DND-41 (cell line): ENCODE measurements around the gene ACSM6.

Experiments
- ATAC-seq: fragments of 200-7000 bp; cut with Tn5 transposase; 3 replicates; pipeline ENCODE4 v1.9.1; 2021; ENCODE audit warnings: low read depth; ENCODE audit not compliant: insufficient read depth
- DNase-seq: peaks from one replicate; pipeline ENCODE4 v3.0.0-alpha.2; 2020
- H2AFZ ChIP-seq: 2 replicates; pipeline ENCODE4 v1.6.0; 2012; ENCODE audit warnings: low read depth, low read length
- H3K27ac ChIP-seq: 2 replicates; pipeline ENCODE4 v1.5.1; 2012; ENCODE audit warnings: low read length, inconsistent platforms
- H3K27me3 ChIP-seq: fragments of 200-600 bp; sonication (generic); 2 replicates; pipeline ENCODE4 v1.6.0; 2012; ENCODE audit warnings: low read length, mild to moderate bottlenecking, inconsistent platforms; ENCODE audit not compliant: insufficient read depth, poor library complexity
- H3K36me3 ChIP-seq: 2 replicates; pipeline ENCODE4 v1.5.1; 2012; ENCODE audit warnings: low read length, inconsistent platforms; ENCODE audit not compliant: insufficient read depth
- H3K4me1 ChIP-seq: 2 replicates; pipeline ENCODE4 v1.5.1; 2012; ENCODE audit warnings: mild to moderate bottlenecking, low read length; ENCODE audit not compliant: insufficient read depth
- H3K4me2 ChIP-seq: 2 replicates; pipeline ENCODE4 v1.6.0; 2012; ENCODE audit warnings: mild to moderate bottlenecking, moderate library complexity, low read length, inconsistent platforms; ENCODE audit not compliant: insufficient read depth
- H3K4me3 ChIP-seq, 2 experiments: fragments of 200-600 bp in 1 of 2; shearing (Covaris generic) in 1 of 2; 2 replicates each; pipeline ENCODE4 v1.5.1; 2012 to 2016; ENCODE audit warnings: inconsistent platforms in 2 of 2, low read length in 2 of 2, mild to moderate bottlenecking in 2 of 2, low read depth in 1 of 2, moderate library complexity in 1 of 2
- H3K79me2 ChIP-seq: 2 replicates; pipeline ENCODE4 v1.6.0; 2012; ENCODE audit warnings: low read length, inconsistent platforms; ENCODE audit not compliant: insufficient read depth
- H3K9ac ChIP-seq: 2 replicates; pipeline ENCODE4 v1.6.0; 2012; ENCODE audit warnings: low read depth, mild to moderate bottlenecking, inconsistent platforms, low read length, moderate library complexity
- H3K9me3 ChIP-seq: 2 replicates; pipeline ENCODE4 v1.5.1; 2012; ENCODE audit warnings: low read length, moderate library complexity, mild to moderate bottlenecking, inconsistent platforms; ENCODE audit not compliant: insufficient read depth, severe bottlenecking
- H4K20me1 ChIP-seq: 2 replicates; pipeline ENCODE4 v1.6.0; 2012; ENCODE audit warnings: low read length; ENCODE audit not compliant: insufficient read depth
- EZH2 ChIP-seq: IDR thresholded peaks from 3 replicates; pipeline ENCODE4 v1.6.1; 2012; ENCODE audit warnings: borderline replicate concordance, low read depth, mild to moderate bottlenecking, moderate library complexity, low read length, inconsistent platforms; ENCODE audit not compliant: severe bottlenecking
- TF ChIP-seq, protein P1 (sequence below): IDR thresholded peaks from 2 replicates; pipeline ENCODE4 v1.5.1; 2012; ENCODE audit warnings: borderline replicate concordance, low read length, moderate library complexity, mild to moderate bottlenecking; ENCODE audit not compliant: poor library complexity, severe bottlenecking; ENCODE audit errors: extremely low read depth

ACSM6 gene

DNA sequence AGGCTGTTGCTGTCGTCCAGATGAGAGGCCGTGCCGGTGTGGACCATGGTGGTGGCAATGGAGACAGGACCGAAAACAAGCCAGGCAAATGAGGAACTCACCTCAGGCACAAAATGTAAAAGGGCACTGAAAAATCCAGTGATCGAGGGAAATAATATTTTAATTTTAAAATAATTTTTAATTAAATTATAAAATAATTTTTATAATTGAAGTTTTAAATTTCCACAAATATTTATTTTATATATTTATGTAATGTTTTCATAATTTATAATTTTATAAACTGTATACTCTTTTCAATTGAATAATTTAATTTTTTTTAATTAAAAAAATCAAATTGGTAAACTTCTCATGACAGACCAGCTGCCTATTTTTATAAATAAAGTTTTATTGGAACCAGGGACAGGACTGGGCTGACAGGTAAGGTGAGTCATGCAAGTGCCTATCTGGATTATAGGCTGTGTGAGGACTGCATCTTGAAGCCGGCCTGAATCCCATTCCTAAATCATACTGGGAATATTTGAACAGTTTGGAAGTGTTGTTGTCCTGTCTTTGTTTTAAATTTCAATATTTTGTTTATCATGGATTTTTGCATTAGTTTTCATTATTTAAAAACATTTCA, 15.6 kb downstream of the ACSM6 start:
- Histone ChIP-seq H3K27ac (no peak overlapping the region), H3K9me3 (no peaks in the 10 kb centered on the region), H3K9ac (no peak overlapping the region), H3K27me3 (no peaks in the 10 kb centered on the region), H3K36me3 (no peaks in the 10 kb centered on the region), H3K79me2 (no peaks in the 10 kb centered on the region), H3K4me1 (no peaks in the 10 kb centered on the region), H2AFZ (no peak overlapping the region), H3K4me2 (no peak overlapping the region), H4K20me1 (no peaks in the 10 kb centered on the region), H3K4me3 (no peak overlapping the region)
- TF ChIP-seq, protein P1, sequence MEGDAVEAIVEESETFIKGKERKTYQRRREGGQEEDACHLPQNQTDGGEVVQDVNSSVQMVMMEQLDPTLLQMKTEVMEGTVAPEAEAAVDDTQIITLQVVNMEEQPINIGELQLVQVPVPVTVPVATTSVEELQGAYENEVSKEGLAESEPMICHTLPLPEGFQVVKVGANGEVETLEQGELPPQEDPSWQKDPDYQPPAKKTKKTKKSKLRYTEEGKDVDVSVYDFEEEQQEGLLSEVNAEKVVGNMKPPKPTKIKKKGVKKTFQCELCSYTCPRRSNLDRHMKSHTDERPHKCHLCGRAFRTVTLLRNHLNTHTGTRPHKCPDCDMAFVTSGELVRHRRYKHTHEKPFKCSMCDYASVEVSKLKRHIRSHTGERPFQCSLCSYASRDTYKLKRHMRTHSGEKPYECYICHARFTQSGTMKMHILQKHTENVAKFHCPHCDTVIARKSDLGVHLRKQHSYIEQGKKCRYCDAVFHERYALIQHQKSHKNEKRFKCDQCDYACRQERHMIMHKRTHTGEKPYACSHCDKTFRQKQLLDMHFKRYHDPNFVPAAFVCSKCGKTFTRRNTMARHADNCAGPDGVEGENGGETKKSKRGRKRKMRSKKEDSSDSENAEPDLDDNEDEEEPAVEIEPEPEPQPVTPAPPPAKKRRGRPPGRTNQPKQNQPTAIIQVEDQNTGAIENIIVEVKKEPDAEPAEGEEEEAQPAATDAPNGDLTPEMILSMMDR: no peak
- TF ChIP-seq EZH2: no peak
- no peak for ATAC-seq
- DNase-seq: no peak

DNA sequence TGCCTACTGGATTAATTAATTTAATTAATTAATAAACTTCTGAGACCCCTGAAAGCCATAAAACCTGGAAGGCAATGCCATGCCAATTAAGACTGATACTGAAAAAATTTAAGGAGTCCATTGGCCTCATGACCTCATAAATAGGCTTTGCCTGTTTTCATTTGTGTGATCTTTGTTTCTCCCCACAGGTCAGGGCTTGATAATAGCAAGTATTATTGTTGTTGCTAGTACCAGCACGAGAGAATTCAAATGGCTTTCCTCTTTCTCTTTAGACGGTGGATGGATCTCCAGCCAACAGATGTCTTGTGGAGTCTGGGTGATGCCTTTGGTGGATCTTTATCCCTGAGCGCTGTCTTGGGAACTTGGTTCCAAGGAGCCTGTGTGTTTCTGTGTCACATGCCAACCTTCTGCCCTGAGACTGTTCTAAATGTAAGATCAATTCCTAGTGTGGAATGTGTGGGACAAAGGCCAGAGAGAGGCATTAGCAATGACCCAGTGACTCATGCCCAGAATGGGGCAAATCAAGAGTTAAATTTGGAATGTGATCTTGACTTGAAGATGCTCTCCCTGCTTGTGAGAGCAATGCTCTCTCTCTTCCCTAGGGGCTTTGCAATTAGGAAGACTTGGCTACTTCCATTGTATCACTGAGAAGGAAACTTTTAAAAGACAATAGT, 17.7 kb downstream of the ACSM6 start:
- H3K79me2 ChIP-seq: no peaks in the 10 kb centered on the region
- H3K9me3 ChIP-seq: no peaks in the 10 kb centered on the region
- no peak for TF ChIP-seq EZH2
- TF ChIP-seq, protein P1: no peak
- ATAC-seq (no peak), DNase-seq (no peak)
- no peaks in the 10 kb centered on the region for H3K36me3 ChIP-seq
- no peak overlapping the region for H3K9ac ChIP-seq
- no peaks in the 10 kb centered on the region for H4K20me1 ChIP-seq
- H3K27ac ChIP-seq: no peak overlapping the region
- no peaks in the 10 kb centered on the region for H3K4me1 ChIP-seq
- no peak overlapping the region for H3K4me2 ChIP-seq
- H3K4me3 ChIP-seq: no peak overlapping the region
- no peaks in the 10 kb centered on the region for H3K27me3 ChIP-seq
- H2AFZ ChIP-seq: no peak overlapping the region

DNA sequence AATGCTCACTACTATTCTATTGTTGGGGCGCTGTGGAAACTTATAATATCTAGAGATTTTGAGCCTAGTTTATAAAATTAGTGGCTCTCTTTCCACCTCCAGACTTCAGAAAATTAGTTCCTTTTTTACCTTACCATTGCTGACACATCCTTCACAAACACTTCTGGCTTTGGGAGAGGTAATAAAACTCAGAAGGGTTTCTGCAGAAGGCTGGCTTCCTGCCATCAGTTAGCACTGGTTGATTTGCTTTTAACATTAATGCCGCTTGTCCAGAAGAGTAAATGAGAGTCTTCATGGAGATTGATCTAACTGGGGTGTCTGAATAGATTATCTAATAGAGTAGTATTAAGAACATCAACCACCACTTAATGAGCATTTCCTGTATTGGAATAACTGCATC, 20.3 kb downstream of the ACSM6 start:
- ATAC-seq: no peak
- H3K4me3 ChIP-seq: no peak overlapping the region
- H3K4me1 ChIP-seq: no peaks in the 10 kb centered on the region
- H3K36me3 ChIP-seq: no peaks in the 10 kb centered on the region
- DNase-seq: no peak
- H4K20me1 ChIP-seq: no peaks in the 10 kb centered on the region
- no peak overlapping the region for H3K27ac ChIP-seq
- no peak for TF ChIP-seq EZH2
- TF ChIP-seq, protein P1: no peak
- no peak overlapping the region for H2AFZ ChIP-seq
- H3K4me2 ChIP-seq: no peak overlapping the region
- H3K9ac ChIP-seq: no peak overlapping the region
- H3K9me3 ChIP-seq: no peaks in the 10 kb centered on the region
- H3K27me3 ChIP-seq: no peaks in the 10 kb centered on the region
- no peaks in the 10 kb centered on the region for H3K79me2 ChIP-seq
